Occipital lobe (tissue), 2 donors: ENCODE measurements around the gene PRKAR2A. TPM values are rescaled to one million over a fixed set of nuclear protein-coding genes. Genes with fewer than 3 reads are reported as not detected.
"Not testable (repeated sequence)": the region's sequence is repeated elsewhere in the genome, so short reads cannot be mapped to it uniquely, and the experiment has no call there.

ENCODE experiments used
- DNase-seq: peaks from one replicate; lab custom pipeline; 2025; lab: John Stamatoyannopoulos, UW
- total RNA-seq: library from RNA; depleted of rRNA; stranded (reverse); fragments of >200 nt; gene quantifications from one replicate; pipeline ENCODE4 v1.2.3, GENCODE V29; 2014

PRKAR2A gene
- total RNA-seq, 1 donor from 2014 or later, result 29.2 TPM

DNA sequence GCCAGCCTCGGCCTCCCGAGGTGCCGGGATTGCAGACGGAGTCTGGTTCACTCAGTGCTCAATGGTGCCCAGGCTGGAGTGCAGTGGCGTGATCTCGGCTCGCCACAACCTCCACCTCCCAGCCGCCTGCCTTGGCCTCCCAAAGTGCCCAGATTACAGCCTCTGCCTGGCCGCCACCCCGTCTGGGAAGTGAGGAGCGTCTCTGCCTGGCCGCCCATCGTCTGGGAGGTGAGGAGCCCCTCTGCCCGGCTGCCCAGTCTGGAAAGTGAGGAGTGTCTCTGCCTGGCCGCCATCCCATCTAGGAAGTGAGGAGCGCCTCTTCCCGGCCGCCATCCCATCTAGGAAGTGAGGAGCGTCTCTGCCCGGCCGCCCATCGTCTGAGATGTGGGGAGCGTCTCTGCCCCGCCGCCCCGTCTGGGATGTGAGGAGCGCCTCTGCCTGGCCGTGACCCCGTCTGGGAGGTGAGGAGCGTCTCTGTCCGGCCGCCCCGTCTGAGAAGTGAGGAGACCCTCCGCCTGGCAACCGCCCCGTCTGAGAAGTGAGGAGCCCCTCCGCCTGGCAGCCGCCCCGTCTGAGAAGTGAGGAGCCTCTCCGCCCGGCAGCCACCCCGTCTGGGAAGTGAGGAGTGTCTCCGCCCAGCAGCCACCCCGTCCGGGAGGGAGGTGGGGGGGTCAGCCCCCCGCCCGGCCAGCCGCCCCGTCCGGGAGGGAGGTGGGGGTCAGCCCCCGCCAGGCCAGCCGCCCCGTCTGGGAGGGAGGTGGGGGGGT is 113.7 kb downstream of the PRKAR2A start:
- not testable (repeated sequence) for DNase-seq

GRCh38 chr3:48727511-48727910 is 120.2 kb downstream of the PRKAR2A start:
- no peak for DNase-seq

- DNase-seq, result not testable (repeated sequence)
These were observed 122.4 kb downstream of the PRKAR2A start for GRCh38 chr3:48725185-48725855.

GRCh38 chr3:48723725-48724124 is 123.9 kb downstream of the PRKAR2A start:
- DNase-seq, result no peak

DNA sequence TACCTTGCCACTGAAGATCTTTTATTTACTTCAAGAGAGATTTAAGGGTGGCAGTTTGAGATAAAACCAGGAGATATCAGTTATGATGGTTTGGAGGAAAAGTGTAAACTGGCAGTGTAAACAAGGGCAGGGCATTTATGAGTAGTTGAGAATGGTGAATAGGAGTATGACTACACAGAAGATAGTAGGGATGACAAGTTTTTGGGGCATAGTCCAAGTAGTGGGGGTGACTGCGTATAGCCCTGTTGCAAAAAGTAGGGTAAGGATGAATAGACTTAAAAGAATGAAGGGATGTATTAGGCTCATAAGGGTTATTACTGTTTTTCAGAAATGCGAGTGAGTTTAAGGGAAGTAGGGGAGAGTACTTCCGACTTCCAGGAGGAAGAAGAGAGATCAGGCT is 124.4 kb downstream of the PRKAR2A start:
- not testable (repeated sequence) for DNase-seq

GRCh38 chr3:48716982-48717746 is 130.5 kb downstream of the PRKAR2A start, which contains the start of gene IP6K2:
IP6K2 (minus strand) TSS chr3:48717221; CDS start chr3:48695291, 21,930 bp downstream.
- peak; percentile 98 for DNase-seq

DNA sequence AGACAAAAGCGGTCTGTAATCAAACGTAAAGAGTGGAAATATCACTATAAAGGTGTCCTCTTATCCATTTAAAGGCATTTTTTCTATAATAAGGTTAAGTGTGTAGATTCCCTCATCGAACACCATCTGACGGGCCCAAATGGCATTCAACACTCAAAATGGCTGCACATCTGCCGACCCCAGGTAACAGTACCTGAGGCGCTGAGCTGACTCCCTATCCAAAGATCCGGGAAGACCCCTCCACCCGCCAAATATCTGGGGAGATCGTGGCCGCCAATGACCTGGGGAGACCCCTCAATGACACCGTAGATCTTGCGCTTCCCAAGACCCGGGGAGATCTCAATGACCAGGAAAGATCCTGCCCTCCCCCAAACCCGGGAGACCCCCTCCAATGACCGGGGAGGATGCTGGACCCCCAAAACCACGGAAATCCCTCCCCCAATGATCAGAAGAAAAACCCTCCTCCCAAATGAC is 131.1 kb downstream of the PRKAR2A start:
- DNase-seq, result no peak

GRCh38 chr3:48715174-48715800 is 132.4 kb downstream of the PRKAR2A start:
- peak; percentile 17 for DNase-seq

DNA sequence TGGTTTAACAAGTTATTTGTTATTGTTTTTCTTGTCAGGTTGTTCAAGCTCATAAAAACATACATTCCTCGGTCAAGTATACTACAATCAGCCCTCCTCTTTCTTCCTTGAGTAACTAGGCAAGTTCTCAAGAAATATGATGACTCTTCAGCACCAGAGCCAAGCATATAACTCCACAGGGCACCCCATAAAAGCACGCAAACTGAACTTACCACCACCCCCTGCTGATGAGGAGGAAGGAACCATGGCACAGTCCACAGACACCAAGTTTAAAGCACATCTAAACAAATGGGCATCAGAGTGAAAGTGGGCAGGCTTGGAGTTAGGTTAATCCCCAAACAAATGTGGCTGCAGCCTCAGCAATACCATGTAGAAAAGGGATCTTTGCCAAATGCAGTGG is 135.9 kb downstream of the PRKAR2A start:
- no peak for DNase-seq

DNA sequence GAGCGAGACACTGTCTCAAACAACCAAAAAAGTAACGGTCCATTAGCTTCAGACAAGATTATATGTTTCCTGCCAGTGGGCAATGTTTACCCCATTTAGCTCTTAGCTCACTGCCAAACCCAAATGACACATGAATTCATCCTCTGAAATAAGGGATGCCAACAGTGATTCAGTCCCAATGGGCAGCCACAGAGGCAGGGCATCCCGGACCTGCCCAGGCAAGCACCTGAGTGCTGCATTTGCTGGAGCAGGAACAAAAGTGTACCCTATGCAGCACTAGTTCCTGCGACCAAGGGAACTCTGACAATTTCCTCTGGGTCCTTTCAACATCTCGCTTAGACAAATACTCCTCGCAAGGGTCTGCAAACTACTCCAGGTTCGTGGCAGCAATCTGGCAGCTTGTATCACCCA is 138.6 kb downstream of the PRKAR2A start:
- no peak for DNase-seq

DNA sequence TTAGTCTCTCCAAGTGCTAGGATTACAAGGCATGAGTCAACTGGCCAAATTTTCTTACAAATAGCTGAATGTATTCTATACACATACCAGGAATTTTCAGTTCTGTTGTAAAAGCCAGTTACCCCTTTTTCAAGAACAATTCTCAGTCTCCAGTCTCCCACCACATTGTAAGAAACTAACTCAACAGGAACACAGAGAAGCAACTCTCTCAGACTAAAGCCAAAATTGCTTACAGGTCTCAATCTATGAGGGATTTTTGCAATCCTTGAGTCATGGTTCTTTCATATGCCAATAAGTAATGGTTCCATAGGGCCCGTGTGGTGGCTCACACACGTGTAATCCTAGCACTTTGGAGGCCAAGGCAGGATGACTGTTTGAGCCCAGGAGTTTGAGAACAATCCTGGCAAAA is 139.2 kb downstream of the PRKAR2A start:
- DNase-seq, result no peak

GRCh38 chr3:48707157-48707556 is 140.5 kb downstream of the PRKAR2A start:
- no peak for DNase-seq

DNA sequence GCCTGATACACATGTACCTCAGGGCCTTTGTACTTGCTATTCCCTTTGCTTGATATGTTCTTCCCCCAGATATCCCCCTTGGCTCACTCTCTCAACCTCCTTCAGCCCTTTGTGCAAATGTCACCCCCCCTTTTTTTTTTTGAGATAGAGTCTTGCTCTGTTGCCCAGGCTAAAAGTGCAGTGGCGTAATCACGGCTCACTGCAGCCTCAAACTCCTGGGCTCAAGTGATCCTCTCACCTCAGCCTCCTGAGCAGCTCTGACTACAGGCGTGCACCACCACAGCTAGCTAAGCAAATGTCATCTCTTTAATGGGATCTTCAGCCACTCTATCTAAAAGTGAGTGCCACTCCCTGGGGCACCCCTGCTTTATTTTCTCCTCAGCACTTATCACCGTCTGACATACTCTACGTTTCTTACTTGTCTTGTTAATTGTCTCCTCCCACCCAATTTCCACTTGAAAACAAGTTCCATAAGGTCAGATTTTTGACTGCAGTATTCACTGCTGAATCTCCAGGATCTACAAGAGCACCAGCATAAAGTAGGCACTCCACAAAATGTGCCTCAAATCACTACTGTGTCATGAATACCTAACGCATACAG is 145.3 kb downstream of the PRKAR2A start:
- DNase-seq, result no peak

DNA sequence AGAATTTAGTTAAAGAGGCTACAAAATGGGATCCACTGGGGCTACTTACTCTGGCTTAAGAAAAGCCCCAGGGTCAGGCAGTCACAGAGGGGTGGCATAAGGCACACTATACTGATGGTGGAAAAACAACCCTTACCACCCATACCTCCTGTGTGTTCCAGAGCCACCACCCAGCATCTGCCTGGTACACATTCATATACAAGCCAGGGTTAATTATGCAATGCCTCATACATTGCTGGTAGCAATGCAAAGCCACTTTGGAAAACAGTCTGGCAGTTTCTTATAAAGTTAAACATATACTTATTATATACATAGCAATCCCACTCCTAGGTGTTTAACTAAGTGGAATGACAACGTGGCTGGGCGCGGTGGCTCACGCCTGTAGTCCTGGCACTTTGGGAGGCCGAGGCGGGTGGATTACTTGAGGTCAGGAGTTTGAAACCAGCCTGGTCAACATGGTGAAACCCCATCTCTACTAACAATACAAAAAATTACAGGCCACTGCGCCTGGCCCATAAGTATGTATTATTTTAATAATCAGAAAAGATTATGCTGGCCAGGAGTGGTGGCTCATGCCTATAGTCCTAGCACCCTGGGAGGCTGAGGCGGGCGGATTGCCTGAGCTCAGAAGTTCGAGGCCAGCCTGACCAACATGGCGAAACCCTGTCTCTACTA is 146.8 kb downstream of the PRKAR2A start:
- DNase-seq, result no peak

GRCh38 chr3:48698891-48699290 is 148.8 kb downstream of the PRKAR2A start:
- no peak for DNase-seq

- DNase-seq, result no peak
These were observed 149.7 kb downstream of the PRKAR2A start for GRCh38 chr3:48697952-48698351.

GRCh38 chr3:48696601-48697000 is 151.1 kb downstream of the PRKAR2A start:
- DNase-seq, result no peak
